Activated T-cell treated with anti-CD3 and anti-CD28 coated beads for 4 hours (primary cell): ENCODE data around the gene LEO1.

ENCODE experiments used
- DNase-seq: peaks from one replicate; pipeline ENCODE4 v3.0.0-alpha.2; 2020

Gene LEO1

GRCh38 chr15:51971375-51972133 lies at the start of gene LEO1:
TSS of gene LEO1 (minus strand) at chr15:51971778. CDS start at chr15:51971745, 33 bp downstream.
- DNase-seq, result peak; percentile 83

- peak; percentile 63 for DNase-seq
Observed at GRCh38 chr15:52021128-52021671, 49.6 kb upstream of the LEO1 start.

GRCh38 chr15:52020221-52021085 lies 48.9 kb upstream of the LEO1 start:
- DNase-seq, result no peak

- peak; percentile 39 for DNase-seq
Observed at GRCh38 chr15:52019394-52020220, 48.0 kb upstream of the LEO1 start.

GRCh38 chr15:52018693-52019393 lies 47.3 kb upstream of the LEO1 start, which contains the start of gene MAPK6:
TSS of gene MAPK6 (plus strand) at chr15:52019219. CDS start at chr15:52046461, 27,242 bp downstream.
- DNase-seq, result peak; percentile 95

- DNase-seq, result no peak
Observed at GRCh38 chr15:52018244-52018643, 46.7 kb upstream of the LEO1 start.

- no peak for DNase-seq
Observed at GRCh38 chr15:52016316-52016715, 44.7 kb upstream of the LEO1 start.

- DNase-seq, result no peak
Observed at GRCh38 chr15:52014616-52015015, 43.0 kb upstream of the LEO1 start.

GRCh38 chr15:52013151-52013791 lies 41.7 kb upstream of the LEO1 start:
- DNase-seq, result no peak

GRCh38 chr15:52012210-52012609 lies 40.6 kb upstream of the LEO1 start:
- no peak for DNase-seq

- no peak for DNase-seq
Observed at GRCh38 chr15:52011711-52012144, 40.1 kb upstream of the LEO1 start.

GRCh38 chr15:52010633-52011595 lies 39.3 kb upstream of the LEO1 start:
- no peak for DNase-seq

- no peak for DNase-seq
Observed at GRCh38 chr15:52008698-52009434, 37.3 kb upstream of the LEO1 start.

GRCh38 chr15:52008359-52008697 lies 36.8 kb upstream of the LEO1 start:
- no peak for DNase-seq

- DNase-seq, result no peak
Observed at GRCh38 chr15:52006702-52007340, 35.2 kb upstream of the LEO1 start.

- no peak for DNase-seq
Observed at GRCh38 chr15:52005748-52006701, 34.4 kb upstream of the LEO1 start.

GRCh38 chr15:52004806-52005205 lies 33.2 kb upstream of the LEO1 start:
- DNase-seq, result no peak

- no peak for DNase-seq
Observed at GRCh38 chr15:52003710-52004109, 32.1 kb upstream of the LEO1 start.
